ENCODE data around the gene MROH8. TPM values are rescaled to one million over a fixed set of nuclear protein-coding genes. Genes with fewer than 3 reads are reported as not detected.

The MROH8 gene
- total and polyA plus RNA-seq, 2 of the 13 experiments (the other 11 are each of a cell fraction or from before 2014, with no cell fraction given) = 2.6 to 5.5 TPM

GRCh38 chr20:37095108-37095598 is 84.2 kb downstream of the MROH8 start (continued):
- no peak for TF ChIP-seq SMAD9 (CRISPR knock-in tag; IDR thresholded peaks at IDR 0.05)
- TF ChIP-seq HOXA9 (CRISPR knock-in tag; IDR thresholded peaks at IDR 0.05; ENCODE audit: borderline replicate concordance) = no peak
- TF ChIP-seq TOPORS (CRISPR knock-in tag; IDR thresholded peaks at IDR 0.05) = no peak
- no peak for TF ChIP-seq TFDP1 (CRISPR knock-in tag; IDR thresholded peaks at IDR 0.05; ENCODE audit: borderline replicate concordance)
- TF ChIP-seq ZNF800 (CRISPR knock-in tag; IDR thresholded peaks at IDR 0.05) = no peak
- no peak for TF ChIP-seq GATAD2A (CRISPR knock-in tag; IDR thresholded peaks at IDR 0.05)
- TF ChIP-seq PRDM4 (CRISPR knock-in tag; IDR thresholded peaks at IDR 0.05; ENCODE audit: borderline replicate concordance) = no peak
- no peak for TF ChIP-seq FOXC1 (CRISPR knock-in tag; IDR thresholded peaks at IDR 0.05; ENCODE audit: borderline replicate concordance)
- TF ChIP-seq ARID2 (CRISPR knock-in tag; IDR thresholded peaks at IDR 0.05; ENCODE audit: borderline replicate concordance) = 0 out of 2 replicates have a peak, but pooled peaks have one; percentile 1
- TF ChIP-seq DZIP1 (CRISPR knock-in tag; IDR thresholded peaks at IDR 0.05) = 0 out of 2 replicates have a peak, but pooled peaks have one; percentile 4
- TF ChIP-seq ZNF382 (CRISPR knock-in tag; IDR thresholded peaks at IDR 0.05; ENCODE audit: borderline replicate concordance) = no peak
- 0 out of 2 replicates have a peak, but pooled peaks have one; percentile 7 for TF ChIP-seq ZNF839 (CRISPR knock-in tag; IDR thresholded peaks at IDR 0.05; ENCODE audit: borderline replicate concordance)
- no peak for TF ChIP-seq EHMT2 (IDR thresholded peaks at IDR 0.05; ENCODE audit: borderline replicate concordance, low read depth, low read length)
- no peak for TF ChIP-seq ADNP (CRISPR knock-in tag; IDR thresholded peaks at IDR 0.05)
- no peak for TF ChIP-seq KDM5B (CRISPR knock-in tag; IDR thresholded peaks at IDR 0.05; ENCODE audit: borderline replicate concordance)
- no peak for TF ChIP-seq ZNF766 (CRISPR knock-in tag; IDR thresholded peaks at IDR 0.05; ENCODE audit: borderline replicate concordance)
- TF ChIP-seq MYPOP (CRISPR knock-in tag; IDR thresholded peaks at IDR 0.05) = no peak
- no peak for TF ChIP-seq ZFP36L2 (CRISPR knock-in tag; IDR thresholded peaks at IDR 0.05)
- TF ChIP-seq TCF12 (IDR thresholded peaks at IDR 0.05) = no peak
- no peak for TF ChIP-seq TCF12 (CRISPR knock-in tag; IDR thresholded peaks at IDR 0.05)

Measured in HepG2 (cell line).